CD14-positive monocyte (primary cell): ENCODE data around the gene CACNA1B. TPM values are rescaled to one million over a fixed set of nuclear protein-coding genes. Genes with fewer than 3 reads are reported as not detected.

Experiments used
- DNase-seq, 3 donors: peaks; one replicate each; pipeline ENCODE4 v3.0.0-alpha.2; 2011 to 2022
- H2AFZ ChIP-seq: 2 replicates; pipeline ENCODE4 v1.6.0; 2012; ENCODE audit warnings: mild to moderate bottlenecking, low read depth, low read length, inconsistent platforms; ENCODE audit not compliant: insufficient read depth, poor library complexity, severe bottlenecking
- H3K27ac ChIP-seq, 2 donors: 1 replicate in 1 of 2; 2 replicates in 1 of 2; pipeline ENCODE4 v1.5.1; 2012 to 2013; ENCODE audit warnings: low read length in 2 of 2, control low read depth in 1 of 2, inconsistent platforms in 1 of 2, low read depth in 1 of 2, mild to moderate bottlenecking in 1 of 2
- H3K27me3 ChIP-seq, 2 donors: one replicate each; pipeline versions ENCODE4 v1.6.0 to v1.6.1; 2011 to 2013; ENCODE audit warnings: low read length in 2 of 2; ENCODE audit not compliant: control insufficient read depth in 2 of 2, insufficient read depth in 2 of 2
- H3K36me3 ChIP-seq, 2 donors: replicated peaks in 1 of 2; 1 replicate in 1 of 2; 2 replicates in 1 of 2; pipeline versions ENCODE4 v1.5.1 to v1.6.1; 2012 to 2013; ENCODE audit warnings: low read length in 2 of 2, control low read depth in 1 of 2, inconsistent platforms in 1 of 2, mild to moderate bottlenecking in 1 of 2; ENCODE audit not compliant: insufficient read depth in 2 of 2, control insufficient read depth in 1 of 2
- H3K4me1 ChIP-seq, 2 donors: 1 replicate in 1 of 2; 2 replicates in 1 of 2; pipeline versions ENCODE4 v1.5.1 to v1.6.1; 2012 to 2013; ENCODE audit warnings: low read length in 2 of 2, control low read depth in 1 of 2, inconsistent platforms in 1 of 2, mild to moderate bottlenecking in 1 of 2, moderate library complexity in 1 of 2; ENCODE audit not compliant: insufficient read depth in 2 of 2, control insufficient read depth in 1 of 2
- H3K4me2 ChIP-seq: replicated peaks from 2 replicates; pipeline ENCODE3; 2012; ENCODE audit warnings: low read length, moderate library complexity, mild to moderate bottlenecking; ENCODE audit not compliant: poor library complexity, severe bottlenecking; ENCODE audit errors: extremely low read depth
- H3K4me3 ChIP-seq, 3 experiments: fragments of 200-600 bp in 1 of 3; sonication (generic) in 1 of 3; replicated peaks in 1 of 3; 1 replicate in 2 of 3; 2 replicates in 1 of 3; pipeline ENCODE4 v1.5.1; 2011 to 2013; ENCODE audit warnings: low read length in 3 of 3, mild to moderate bottlenecking in 3 of 3, control low read depth in 2 of 3, low read depth in 2 of 3, inconsistent platforms in 1 of 3, moderate library complexity in 1 of 3
- H3K79me2 ChIP-seq: 2 replicates; pipeline ENCODE4 v1.6.0; 2012; ENCODE audit warnings: mild to moderate bottlenecking, control low read depth, inconsistent platforms, low read length, moderate library complexity; ENCODE audit not compliant: insufficient read depth
- H3K9ac ChIP-seq: 2 replicates; pipeline ENCODE4 v1.6.0; 2017; ENCODE audit warnings: low read length, mild to moderate bottlenecking; ENCODE audit not compliant: insufficient read depth, poor library complexity, severe bottlenecking
- H3K9me3 ChIP-seq, 2 donors: replicated peaks in 1 of 2; 1 replicate in 1 of 2; 2 replicates in 1 of 2; pipeline versions ENCODE4 v1.5.1 to v1.6.1; 2012 to 2013; ENCODE audit warnings: low read length in 2 of 2, control low read depth in 1 of 2; ENCODE audit not compliant: control insufficient read depth in 1 of 2, insufficient read depth in 1 of 2
- H4K20me1 ChIP-seq: 2 replicates; pipeline ENCODE4 v1.6.0; 2012; ENCODE audit warnings: mild to moderate bottlenecking, low read length, control low read depth, moderate library complexity; ENCODE audit not compliant: insufficient read depth
- H3K27ac Mint-ChIP-seq, 7 donors: one replicate each; pipeline ENCODE4 v1.8.0; 2020; ENCODE audit warnings: mild to moderate bottlenecking in 7 of 7, mixed read lengths in 7 of 7, moderate library complexity in 6 of 7, inconsistent platforms in 2 of 7
- H3K27me3 Mint-ChIP-seq, 3 donors: one replicate each; pipeline ENCODE4 v1.8.0; 2021 to 2022; ENCODE audit warnings: low read depth in 3 of 3, mild to moderate bottlenecking in 3 of 3, mixed read lengths in 3 of 3, moderate library complexity in 3 of 3, inconsistent platforms in 1 of 3
- H3K36me3 Mint-ChIP-seq, 2 donors: one replicate each; pipeline ENCODE4 v1.8.0; 2020; ENCODE audit warnings: mixed read lengths in 2 of 2, inconsistent platforms in 1 of 2, mild to moderate bottlenecking in 1 of 2
- H3K4me1 Mint-ChIP-seq: one replicate; pipeline ENCODE4 v1.8.0; 2020; ENCODE audit warnings: mild to moderate bottlenecking, mixed read lengths
- H3K4me3 Mint-ChIP-seq, 2 donors: one replicate each; pipeline ENCODE4 v1.8.0; 2020; ENCODE audit warnings: mild to moderate bottlenecking in 2 of 2, mixed read lengths in 2 of 2, moderate library complexity in 1 of 2
- H3K9me3 Mint-ChIP-seq, 7 donors: one replicate each; pipeline ENCODE4 v1.8.0; 2020 to 2022; ENCODE audit warnings: mixed read lengths in 7 of 7, mild to moderate bottlenecking in 6 of 7, moderate library complexity in 6 of 7, inconsistent platforms in 2 of 7
- CTCF ChIP-seq: fragments of 200-600 bp; IDR thresholded peaks from one replicate; pipeline ENCODE4 v1.8.0; 2022; ENCODE audit warnings: antibody characterized with exemption, mild to moderate bottlenecking
- WGBS: methylation state at CpG from one replicate; pipeline ENCODE4 v1.1.5; 2013; ENCODE audit warnings: missing lambda C conversion rate; ENCODE audit not compliant: insufficient coverage; 5-methylcytosine and 5-hydroxymethylcytosine counted together
- intact Hi-C, 2 donors: fragments of 100-400 bp; cut with micrococcal nuclease; formaldehyde crosslinking; loops; one replicate each; pipeline versions ENCODE4 v1.15.0 to v1.15.1; 2023
- polyA plus RNA-seq, 3 donors: library from polyadenylated mRNA; depleted of rRNA in 1 of 3; unstranded in 2 of 3; stranded (reverse) in 1 of 3; fragments of 300-500 nt in 2 of 3; fragments of >200 nt in 1 of 3; fragmentation: Illumina TruSeq in 2 of 3; gene quantifications; 1 replicate in 2 of 3; 2 replicates in 1 of 3; pipeline ENCODE4 v1.2.3, GENCODE V29; 2012 to 2021

CACNA1B gene
- polyA plus RNA-seq, 3 donors = not detected

- H3K4me3 Mint-ChIP-seq = no peak overlapping the region
- H3K36me3 Mint-ChIP-seq = no peaks in the 10 kb centered on the region
- H3K9ac ChIP-seq = no peak overlapping the region
- no peak overlapping the region for H3K4me3 ChIP-seq
- peaks cover 1 to 10% (median 3%) of the 10 kb centered on the region in 3 donors for H3K27me3 Mint-ChIP-seq
- no peak for DNase-seq
- no peaks in the 10 kb centered on the region for H3K9me3 ChIP-seq
- H3K4me1 ChIP-seq = no peaks in the 10 kb centered on the region
- no peak for TF ChIP-seq CTCF
- no peak overlapping the region for H2AFZ ChIP-seq
- intact Hi-C loops = no loop called here
- H3K36me3 ChIP-seq = no peaks in the 10 kb centered on the region
- no peaks in the 10 kb centered on the region for H4K20me1 ChIP-seq
- no peaks in the 10 kb centered on the region for H3K79me2 ChIP-seq
- H3K4me1 Mint-ChIP-seq = no peaks in the 10 kb centered on the region
- no peak overlapping the region for H3K27ac Mint-ChIP-seq
- H3K4me2 ChIP-seq = no peak overlapping the region
- H3K9me3 Mint-ChIP-seq = peaks cover 0 to 10% (median 0%) of the 10 kb centered on the region in 7 donors
- H3K27me3 ChIP-seq = no peaks in the 10 kb centered on the region
- H3K27ac ChIP-seq = no peak overlapping the region
- WGBS = 85% methylated on average over 6 of the region's 6 CpGs
These were observed 184.0 kb downstream of the CACNA1B start for GRCh38 chr9:138061631-138062030.

GRCh38 chr9:138062196-138062595, 184.6 kb downstream of the CACNA1B start:
- no peak overlapping the region for H3K4me3 Mint-ChIP-seq
- H2AFZ ChIP-seq = no peak overlapping the region
- H3K4me3 ChIP-seq = no peak overlapping the region
- no peak overlapping the region for H3K4me2 ChIP-seq
- DNase-seq = no peak
- no peaks in the 10 kb centered on the region for H3K36me3 ChIP-seq
- H3K9me3 Mint-ChIP-seq = peaks cover 0 to 10% (median 0%) of the 10 kb centered on the region in 7 donors
- H3K27me3 Mint-ChIP-seq = peaks cover 1 to 10% (median 3%) of the 10 kb centered on the region in 3 donors
- no peaks in the 10 kb centered on the region for H3K27me3 ChIP-seq
- no peak overlapping the region for H3K9ac ChIP-seq
- H3K79me2 ChIP-seq = no peaks in the 10 kb centered on the region
- H4K20me1 ChIP-seq = no peaks in the 10 kb centered on the region
- H3K9me3 ChIP-seq = no peaks in the 10 kb centered on the region
- H3K27ac Mint-ChIP-seq = no peak overlapping the region
- H3K36me3 Mint-ChIP-seq = no peaks in the 10 kb centered on the region
- 91% methylated on average over 5 of the region's 7 CpGs for WGBS
- no peaks in the 10 kb centered on the region for H3K4me1 Mint-ChIP-seq
- TF ChIP-seq CTCF = no peak
- no peak overlapping the region for H3K27ac ChIP-seq
- intact Hi-C loops = no loop called here
- no peaks in the 10 kb centered on the region for H3K4me1 ChIP-seq
